Activated CD8-positive, alpha-beta memory T cell treated with anti-CD3 and anti-CD28 coated beads for 48 hours (primary cell): ENCODE results near the gene ATP8A1.
"Not testable (repeated sequence)": the region's sequence is repeated elsewhere in the genome, so short reads cannot be mapped to it uniquely, and the experiment has no call there.

Experiments
- DNase-seq, 3 experiments: peaks; one replicate each; pipeline ENCODE4 v3.0.0-alpha.2; 2020; ENCODE audit warnings: low read depth in 2 of 3, low spot score in 2 of 3

The ATP8A1 gene

DNA sequence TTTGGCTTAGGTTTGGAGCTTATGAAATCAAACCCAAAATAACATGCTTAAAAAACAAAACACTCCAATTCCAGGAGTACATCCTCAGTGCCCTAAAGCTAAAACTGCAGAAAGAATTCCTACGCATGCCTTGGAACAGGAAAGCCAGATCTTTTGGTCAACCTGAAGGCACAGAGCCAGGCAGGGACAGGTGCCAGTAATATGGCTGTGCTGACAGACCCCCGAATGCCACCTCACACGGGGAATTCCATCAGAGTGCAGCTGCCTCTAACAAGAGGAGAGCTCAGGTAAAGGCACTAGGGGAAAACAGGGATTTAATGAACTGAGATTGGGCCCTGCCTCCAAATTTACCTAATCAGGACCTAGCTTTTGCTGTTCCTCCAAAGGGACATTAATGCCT is 182.5 kb downstream of the ATP8A1 start:
- DNase-seq, result no peak

DNA sequence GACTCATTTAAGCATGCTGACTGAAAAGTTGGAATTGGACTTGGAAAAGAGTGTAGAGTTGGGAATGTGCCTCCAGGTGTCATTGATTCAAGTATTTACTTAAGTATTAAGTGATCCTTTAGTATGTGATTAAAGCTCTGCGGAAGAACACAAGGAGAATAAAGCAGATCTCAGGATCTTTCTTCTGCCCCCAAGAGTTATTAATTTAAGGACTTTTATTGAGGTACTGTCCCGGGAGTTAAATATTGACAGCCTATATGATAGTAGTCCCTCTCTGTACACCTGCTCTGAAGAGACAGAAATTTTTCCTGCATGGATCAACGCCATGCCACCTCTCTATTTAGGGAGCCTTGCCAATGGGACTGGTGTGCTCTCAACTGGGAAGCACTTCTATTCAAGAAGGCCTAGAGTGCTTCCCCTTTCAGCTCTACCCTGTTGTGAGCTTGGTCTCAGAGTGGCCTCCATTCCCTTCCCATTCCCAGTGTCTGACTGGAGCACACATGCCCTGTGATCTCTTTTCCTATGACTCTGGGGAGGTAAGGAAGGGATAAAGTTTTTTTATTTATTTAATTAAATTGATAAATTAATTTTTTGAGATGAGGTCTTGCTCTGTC is 183.7 kb downstream of the ATP8A1 start:
- no peak for DNase-seq

DNA sequence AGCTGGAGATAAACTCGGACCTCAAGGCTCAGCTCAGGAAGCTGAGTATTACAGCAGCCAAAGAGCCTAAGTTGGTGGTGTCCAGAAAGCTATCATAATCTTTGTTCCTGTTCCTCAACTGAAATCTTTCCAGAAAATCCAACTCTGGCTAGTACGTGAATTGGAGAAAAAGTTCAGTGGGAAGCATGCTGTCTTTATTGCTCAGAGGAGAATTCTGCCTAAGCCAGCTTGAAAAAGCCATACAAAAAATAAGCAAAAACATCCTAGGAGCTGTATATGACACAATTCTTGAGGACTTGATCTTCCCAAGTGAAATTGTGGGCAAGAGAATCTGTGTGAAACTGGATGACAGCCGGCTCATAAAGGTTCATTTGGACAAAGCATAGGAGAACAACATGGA is 185.0 kb downstream of the ATP8A1 start:
- no peak for DNase-seq

DNA sequence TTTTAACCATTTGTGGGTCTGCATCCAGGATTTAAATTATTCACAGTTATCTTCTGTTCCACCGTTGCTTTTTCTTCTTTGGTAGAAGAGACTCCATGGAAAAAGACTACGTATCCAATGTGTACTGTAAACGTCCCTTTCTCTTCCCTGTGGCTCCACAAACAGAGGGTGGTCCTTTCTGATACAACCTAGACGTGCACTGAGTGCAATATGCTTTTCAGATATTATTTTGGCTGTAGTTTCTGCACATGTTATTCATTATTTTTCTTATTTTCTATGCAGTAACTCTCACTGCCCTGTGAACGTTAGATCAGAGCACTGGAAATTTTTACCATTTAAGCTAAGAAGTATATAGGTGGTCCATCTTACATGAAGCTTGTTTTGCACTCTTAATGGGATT is 186.9 kb downstream of the ATP8A1 start:
- DNase-seq, result no peak

- DNase-seq, result not testable (repeated sequence)
These were observed 189.1 kb downstream of the ATP8A1 start for GRCh38 chr4:42467777-42468176.

- no peak for DNase-seq
These were observed 190.5 kb downstream of the ATP8A1 start for GRCh38 chr4:42466273-42466844.

DNA sequence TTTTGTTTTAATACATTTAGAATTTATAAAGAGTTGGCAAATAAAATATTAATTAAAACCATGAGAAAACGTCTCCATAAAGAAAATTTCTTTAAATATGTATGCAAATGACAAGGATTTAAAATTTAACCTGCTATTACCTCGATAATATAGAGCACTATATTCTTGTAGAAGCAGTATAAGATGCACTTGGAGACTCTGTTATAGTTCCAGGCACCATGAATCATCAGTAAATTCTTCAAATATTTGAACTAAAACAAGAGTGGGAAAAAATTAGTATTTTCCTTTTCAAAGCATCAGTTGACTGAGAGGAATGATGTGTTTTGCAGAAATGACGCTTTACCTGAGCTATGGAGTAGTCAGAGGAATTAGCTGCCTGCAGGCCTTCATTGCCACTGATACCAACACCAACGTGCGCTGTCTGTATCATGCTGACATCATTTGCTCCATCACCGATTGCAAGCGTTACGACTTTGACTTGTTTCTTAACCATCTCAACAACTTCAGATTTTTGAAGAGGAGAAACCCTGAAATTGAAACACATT is 192.3 kb downstream of the ATP8A1 start:
- no peak for DNase-seq

DNA sequence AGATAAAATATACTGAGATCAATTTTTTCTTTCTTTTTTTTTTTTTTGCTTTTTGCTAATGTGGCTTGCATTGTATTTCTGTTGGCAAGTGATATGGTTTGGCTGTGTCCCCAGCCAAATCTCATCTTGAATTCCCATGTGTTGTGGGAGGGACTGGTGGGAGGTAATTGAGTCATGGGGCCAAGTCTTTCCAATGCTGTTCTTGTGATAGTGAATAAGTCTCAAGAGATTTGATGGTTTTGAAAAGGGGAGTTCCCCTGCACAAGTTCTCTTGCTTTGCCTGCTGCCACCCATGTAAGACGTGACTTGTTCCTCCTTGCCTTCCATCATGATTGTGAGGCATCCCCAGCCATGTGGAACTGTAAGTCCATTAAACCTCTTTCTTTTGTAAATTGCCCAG is 195.7 kb downstream of the ATP8A1 start:
- DNase-seq, result not testable (repeated sequence)

DNA sequence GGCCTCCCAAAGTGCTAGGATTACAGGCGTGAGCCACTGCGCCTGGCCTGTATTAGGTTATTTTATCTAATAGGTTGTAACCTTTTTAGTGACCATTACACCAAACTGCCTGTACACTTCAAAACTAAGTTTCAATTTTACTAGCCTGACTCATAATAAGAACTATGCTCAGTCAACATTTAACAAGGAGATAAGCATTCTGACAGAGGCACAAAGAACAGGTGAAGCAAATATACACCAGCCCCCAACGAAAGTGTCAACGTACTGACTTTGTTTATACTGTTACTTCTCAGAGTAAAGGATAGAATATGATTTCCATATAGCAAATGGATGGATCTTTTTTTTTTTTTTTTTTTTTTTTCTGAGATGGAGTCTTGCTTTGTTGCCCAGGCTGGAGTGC is 196.9 kb downstream of the ATP8A1 start:
- no peak for DNase-seq

GRCh38 chr4:42458657-42459056 is 198.2 kb downstream of the ATP8A1 start:
- DNase-seq, result no peak

- DNase-seq, result no peak
These were observed 202.0 kb downstream of the ATP8A1 start for GRCh38 chr4:42454755-42455420.

- DNase-seq, result no peak
These were observed 203.3 kb downstream of the ATP8A1 start for GRCh38 chr4:42453612-42454011.

DNA sequence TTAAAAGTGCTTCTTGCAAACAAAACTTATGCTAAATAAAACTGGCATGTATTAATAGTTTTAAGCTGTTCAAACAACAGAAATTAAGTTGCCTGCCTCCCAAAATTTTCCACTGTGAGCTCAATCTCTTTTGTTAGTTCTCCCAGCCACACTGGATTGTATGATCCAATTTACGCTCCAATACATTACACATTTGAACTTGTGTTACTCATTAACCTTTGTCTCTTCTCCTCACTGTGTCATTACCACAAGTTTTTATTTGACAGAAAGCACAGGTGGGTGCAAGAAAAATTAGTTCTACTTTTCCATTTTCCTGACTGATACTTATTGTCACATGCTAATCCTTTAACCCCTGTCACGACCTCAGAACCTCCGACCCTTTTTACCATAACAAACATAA is 204.1 kb downstream of the ATP8A1 start:
- no peak for DNase-seq

- no peak for DNase-seq
These were observed 210.1 kb downstream of the ATP8A1 start for GRCh38 chr4:42446823-42447222.

- DNase-seq, result no peak
These were observed 211.9 kb downstream of the ATP8A1 start for GRCh38 chr4:42445038-42445437.

- no peak for DNase-seq
These were observed 214.3 kb downstream of the ATP8A1 start for GRCh38 chr4:42442601-42443000.

DNA sequence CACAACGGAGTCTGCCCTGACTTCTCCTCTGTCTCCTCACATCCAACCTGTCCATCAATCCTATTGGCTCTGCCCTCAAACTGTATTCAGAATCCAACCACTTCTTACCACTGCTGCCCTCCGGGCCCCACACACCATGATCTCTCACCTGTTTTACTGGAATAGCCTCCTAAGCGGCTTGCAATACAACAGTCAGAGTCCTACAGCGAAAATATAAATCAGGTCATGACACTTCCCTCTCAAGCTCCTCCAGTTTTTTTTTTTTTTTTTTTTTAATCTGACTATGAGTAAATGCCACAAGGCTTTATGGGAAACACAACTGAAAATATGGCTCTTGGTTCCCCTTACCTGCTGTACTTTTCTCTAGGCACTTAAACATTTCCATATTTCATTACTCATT is 216.8 kb downstream of the ATP8A1 start:
- no peak for DNase-seq

DNA sequence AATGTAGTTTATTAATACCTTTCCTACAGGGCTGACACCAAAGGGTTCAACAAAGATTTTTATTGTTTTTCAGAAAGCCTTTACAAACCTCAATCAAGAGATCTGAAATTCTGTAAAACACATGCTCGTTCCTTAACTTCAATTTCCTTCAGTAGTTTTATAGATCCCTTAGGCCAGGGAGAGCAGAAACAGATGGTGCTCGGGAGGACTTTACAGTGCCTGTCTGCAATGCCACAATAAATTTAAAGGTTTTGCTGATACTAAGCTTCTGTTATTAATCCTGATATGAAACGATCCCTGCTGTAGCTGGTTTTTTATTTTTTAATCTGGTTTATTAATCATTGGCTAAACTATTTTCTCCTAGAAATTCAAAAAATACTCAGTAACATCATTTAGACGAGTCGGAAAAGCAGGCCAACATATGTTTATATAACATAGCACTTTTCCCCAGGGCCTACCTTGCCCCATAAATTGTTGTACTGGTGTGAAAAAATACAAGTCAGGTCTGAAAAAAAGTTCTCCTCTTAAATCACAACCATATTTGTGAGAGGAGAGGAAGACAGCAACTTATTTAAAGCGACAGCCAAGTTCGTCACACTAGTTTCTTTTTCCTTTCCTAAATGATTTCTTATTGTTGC is 219.9 kb downstream of the ATP8A1 start:
- DNase-seq, result no peak

DNA sequence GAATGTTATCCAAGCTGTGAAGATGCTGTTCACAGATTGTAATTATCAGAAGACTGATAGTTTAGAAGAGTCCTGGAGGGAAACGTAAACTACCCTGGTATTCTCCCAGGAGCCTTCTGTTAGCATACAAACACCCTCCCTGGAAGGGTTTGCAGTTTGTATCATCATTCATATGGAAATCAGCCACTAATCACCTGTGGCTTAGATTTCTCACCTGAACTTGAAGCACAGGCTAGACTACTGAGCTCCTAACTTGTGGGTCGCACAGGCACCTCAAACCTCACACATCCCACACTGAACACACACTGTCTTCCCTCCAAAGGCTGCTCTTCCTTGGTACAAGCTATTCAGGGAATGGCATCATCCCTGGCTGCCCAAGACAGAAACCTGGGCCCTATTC is 228.9 kb downstream of the ATP8A1 start:
- no peak for DNase-seq

- no peak for DNase-seq
These were observed 231.5 kb downstream of the ATP8A1 start for GRCh38 chr4:42425146-42426065.

GRCh38 chr4:42420140-42420539 is 236.8 kb downstream of the ATP8A1 start:
- no peak for DNase-seq
